ENCODE measurements around the gene MKNK1. TPM values are rescaled to one million over a fixed set of nuclear protein-coding genes. Genes with fewer than 3 reads are reported as not detected.

MKNK1 gene
- polyA plus RNA-seq, 1 of the 3 experiments (the other 2 are of a cell fraction), result 28.2 TPM

- Histone ChIP-seq H3K9me3 (no peaks in the 10 kb centered on the region), H3K4me3 (ENCODE audit: low read depth in 2 of 2, low read length in 1 of 2) (no peak overlapping the region), H3K27me3 (ENCODE audit: insufficient read depth) (no peaks in the 10 kb centered on the region), H3K4me1 (ENCODE audit: control insufficient read depth in 1 of 2, insufficient read depth in 2 of 2, low read depth in 1 of 2, low read length in 1 of 2) (peaks cover 0 to under 1% of the 10 kb centered on the region in 2 experiments; a peak in 1 of 4 replicates), H3K4me2 (no peak overlapping the region), H3K36me3 (replicated peaks in 1 of 2; ENCODE audit: control insufficient read depth in 1 of 2, insufficient read depth in 2 of 2, low read length in 1 of 2) (no peaks in the 10 kb centered on the region), H3K9ac (no peak overlapping the region), H3K27ac (ENCODE audit: low read depth in 2 of 2, low read length in 1 of 2) (no peak overlapping the region), H3K9me2 (no peaks in the 10 kb centered on the region), H2AFZ (ENCODE audit: low read depth) (no peak overlapping the region), H3K79me2 (ENCODE audit: insufficient read depth) (no peaks in the 10 kb centered on the region), H4K20me1 (ENCODE audit: insufficient read depth) (no peaks in the 10 kb centered on the region), H3F3A (replicated peaks; ENCODE audit: insufficient read depth) (no peaks in the 10 kb centered on the region)
- ChIA-PET POLR2A (no interaction called here), CTCF (interaction anchor here (1.1 to 2.5 kb wide), 4 partner anchors 17 to 64 kb away, joined by 3 to 9 read pairs (median 6); no protein-coding TSS in a partner anchor)
- no peak for DNase-seq
- WGBS (ENCODE audit: low lambda C conversion rate), result 74% methylated on average over 3 of the region's 8 CpGs
- no peak for TF ChIP-seq FOSL2 (IDR thresholded peaks at IDR 0.05; ENCODE audit: borderline replicate concordance, low read depth)
- no peak for TF ChIP-seq FOXJ3 (CRISPR knock-in tag; IDR thresholded peaks at IDR 0.05)
- TF ChIP-seq ELF1 (IDR thresholded peaks at IDR 0.05), result no peak
- TF ChIP-seq TCF12 (IDR thresholded peaks at IDR 0.05), result no peak
- TF ChIP-seq EP300 (IDR thresholded peaks at IDR 0.05; ENCODE audit: borderline replicate concordance in 1 of 2, low read depth in 1 of 2, low read length in 1 of 2), result no peak
- TF ChIP-seq, protein P1, sequence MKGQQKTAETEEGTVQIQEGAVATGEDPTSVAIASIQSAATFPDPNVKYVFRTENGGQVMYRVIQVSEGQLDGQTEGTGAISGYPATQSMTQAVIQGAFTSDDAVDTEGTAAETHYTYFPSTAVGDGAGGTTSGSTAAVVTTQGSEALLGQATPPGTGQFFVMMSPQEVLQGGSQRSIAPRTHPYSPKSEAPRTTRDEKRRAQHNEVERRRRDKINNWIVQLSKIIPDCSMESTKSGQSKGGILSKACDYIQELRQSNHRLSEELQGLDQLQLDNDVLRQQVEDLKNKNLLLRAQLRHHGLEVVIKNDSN (IDR thresholded peaks at IDR 0.05; ENCODE audit: borderline replicate concordance, low read depth), result no peak
- no peak for TF ChIP-seq SIN3A (IDR thresholded peaks at IDR 0.05; ENCODE audit: borderline replicate concordance, low read depth, low read length)
- TF ChIP-seq, protein P2, sequence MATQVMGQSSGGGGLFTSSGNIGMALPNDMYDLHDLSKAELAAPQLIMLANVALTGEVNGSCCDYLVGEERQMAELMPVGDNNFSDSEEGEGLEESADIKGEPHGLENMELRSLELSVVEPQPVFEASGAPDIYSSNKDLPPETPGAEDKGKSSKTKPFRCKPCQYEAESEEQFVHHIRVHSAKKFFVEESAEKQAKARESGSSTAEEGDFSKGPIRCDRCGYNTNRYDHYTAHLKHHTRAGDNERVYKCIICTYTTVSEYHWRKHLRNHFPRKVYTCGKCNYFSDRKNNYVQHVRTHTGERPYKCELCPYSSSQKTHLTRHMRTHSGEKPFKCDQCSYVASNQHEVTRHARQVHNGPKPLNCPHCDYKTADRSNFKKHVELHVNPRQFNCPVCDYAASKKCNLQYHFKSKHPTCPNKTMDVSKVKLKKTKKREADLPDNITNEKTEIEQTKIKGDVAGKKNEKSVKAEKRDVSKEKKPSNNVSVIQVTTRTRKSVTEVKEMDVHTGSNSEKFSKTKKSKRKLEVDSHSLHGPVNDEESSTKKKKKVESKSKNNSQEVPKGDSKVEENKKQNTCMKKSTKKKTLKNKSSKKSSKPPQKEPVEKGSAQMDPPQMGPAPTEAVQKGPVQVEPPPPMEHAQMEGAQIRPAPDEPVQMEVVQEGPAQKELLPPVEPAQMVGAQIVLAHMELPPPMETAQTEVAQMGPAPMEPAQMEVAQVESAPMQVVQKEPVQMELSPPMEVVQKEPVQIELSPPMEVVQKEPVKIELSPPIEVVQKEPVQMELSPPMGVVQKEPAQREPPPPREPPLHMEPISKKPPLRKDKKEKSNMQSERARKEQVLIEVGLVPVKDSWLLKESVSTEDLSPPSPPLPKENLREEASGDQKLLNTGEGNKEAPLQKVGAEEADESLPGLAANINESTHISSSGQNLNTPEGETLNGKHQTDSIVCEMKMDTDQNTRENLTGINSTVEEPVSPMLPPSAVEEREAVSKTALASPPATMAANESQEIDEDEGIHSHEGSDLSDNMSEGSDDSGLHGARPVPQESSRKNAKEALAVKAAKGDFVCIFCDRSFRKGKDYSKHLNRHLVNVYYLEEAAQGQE (IDR thresholded peaks at IDR 0.05; ENCODE audit: low read depth, low read length), result no peak
Observed at GRCh38 chr1:46510998-46511365, 93.1 kb downstream of the MKNK1 start.

GRCh38 chr1:46510341-46510997, 93.6 kb downstream of the MKNK1 start:
- Histone ChIP-seq H3K9me3 (no peaks in the 10 kb centered on the region), H3K79me2 (ENCODE audit: insufficient read depth) (no peaks in the 10 kb centered on the region), H3K4me2 (no peak overlapping the region), H4K20me1 (ENCODE audit: insufficient read depth) (no peaks in the 10 kb centered on the region), H3K27me3 (ENCODE audit: insufficient read depth) (no peaks in the 10 kb centered on the region), H3K4me3 (ENCODE audit: low read depth in 2 of 2, low read length in 1 of 2) (no peak overlapping the region), H3K4me1 (ENCODE audit: control insufficient read depth in 1 of 2, insufficient read depth in 2 of 2, low read depth in 1 of 2, low read length in 1 of 2) (no peaks in the 10 kb centered on the region), H3K27ac (ENCODE audit: low read depth in 2 of 2, low read length in 1 of 2) (no peak overlapping the region), H3F3A (replicated peaks; ENCODE audit: insufficient read depth) (no peaks in the 10 kb centered on the region), H3K9me2 (no peaks in the 10 kb centered on the region), H2AFZ (ENCODE audit: low read depth) (no peak overlapping the region), H3K9ac (no peak overlapping the region), H3K36me3 (replicated peaks in 1 of 2; ENCODE audit: control insufficient read depth in 1 of 2, insufficient read depth in 2 of 2, low read length in 1 of 2) (no peaks in the 10 kb centered on the region)
- WGBS (ENCODE audit: low lambda C conversion rate), result 86% methylated on average over 14 of the region's 19 CpGs
- CTCF ChIA-PET, result interaction anchor here (1.1 to 1.3 kb wide), 3 partner anchors 18 to 33 kb away, joined by 3 to 7 read pairs (median 5); no protein-coding TSS in a partner anchor
- POLR2A ChIA-PET, result no interaction called here
- DNase-seq, result no peak
- TF ChIP-seq SMC3 (IDR thresholded peaks at IDR 0.05; ENCODE audit: low read depth, low read length), result no peak
- TF ChIP-seq GABPA (IDR thresholded peaks at IDR 0.05; ENCODE audit: low read depth), result no peak
- no peak for TF ChIP-seq NFIC (IDR thresholded peaks at IDR 0.05; ENCODE audit: borderline replicate concordance)
- TF ChIP-seq, protein P2 (IDR thresholded peaks at IDR 0.05; ENCODE audit: low read depth, low read length), result no peak
- TF ChIP-seq GATA2 (CRISPR knock-in tag; IDR thresholded peaks at IDR 0.05), result no peak
- TF ChIP-seq RAD21 (IDR thresholded peaks at IDR 0.05; ENCODE audit: low read length), result no peak
- no peak for TF ChIP-seq POLR2AphosphoS5 (IDR thresholded peaks at IDR 0.05; ENCODE audit: low read depth, low read length)
- no peak for TF ChIP-seq RFX5 (IDR thresholded peaks at IDR 0.05; ENCODE audit: low read length)
- TF ChIP-seq, protein P3, sequence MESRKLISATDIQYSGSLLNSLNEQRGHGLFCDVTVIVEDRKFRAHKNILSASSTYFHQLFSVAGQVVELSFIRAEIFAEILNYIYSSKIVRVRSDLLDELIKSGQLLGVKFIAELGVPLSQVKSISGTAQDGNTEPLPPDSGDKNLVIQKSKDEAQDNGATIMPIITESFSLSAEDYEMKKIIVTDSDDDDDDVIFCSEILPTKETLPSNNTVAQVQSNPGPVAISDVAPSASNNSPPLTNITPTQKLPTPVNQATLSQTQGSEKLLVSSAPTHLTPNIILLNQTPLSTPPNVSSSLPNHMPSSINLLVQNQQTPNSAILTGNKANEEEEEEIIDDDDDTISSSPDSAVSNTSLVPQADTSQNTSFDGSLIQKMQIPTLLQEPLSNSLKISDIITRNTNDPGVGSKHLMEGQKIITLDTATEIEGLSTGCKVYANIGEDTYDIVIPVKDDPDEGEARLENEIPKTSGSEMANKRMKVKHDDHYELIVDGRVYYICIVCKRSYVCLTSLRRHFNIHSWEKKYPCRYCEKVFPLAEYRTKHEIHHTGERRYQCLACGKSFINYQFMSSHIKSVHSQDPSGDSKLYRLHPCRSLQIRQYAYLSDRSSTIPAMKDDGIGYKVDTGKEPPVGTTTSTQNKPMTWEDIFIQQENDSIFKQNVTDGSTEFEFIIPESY (IDR thresholded peaks at IDR 0.05; ENCODE audit: borderline replicate concordance, low read depth), result no peak

All from SK-N-SH (cell line).